Activated CD4-positive, alpha-beta T cell treated with anti-CD3 and anti-CD28 coated beads, Interleukin-10, Interleukin-2, amounts not matched to agents 100 ng/mL and 50 ng/mL, durations not matched to agents 16 hours and 8 hours (primary cell): Measurements from ENCODE around the gene KCNK3.
"Not testable (repeated sequence)": the region's sequence is repeated elsewhere in the genome, so short reads cannot be mapped to it uniquely, and the experiment has no call there.

Experiments
- DNase-seq: peaks from one replicate; pipeline ENCODE4 v3.0.0-alpha.2; 2020

Gene KCNK3

DNA sequence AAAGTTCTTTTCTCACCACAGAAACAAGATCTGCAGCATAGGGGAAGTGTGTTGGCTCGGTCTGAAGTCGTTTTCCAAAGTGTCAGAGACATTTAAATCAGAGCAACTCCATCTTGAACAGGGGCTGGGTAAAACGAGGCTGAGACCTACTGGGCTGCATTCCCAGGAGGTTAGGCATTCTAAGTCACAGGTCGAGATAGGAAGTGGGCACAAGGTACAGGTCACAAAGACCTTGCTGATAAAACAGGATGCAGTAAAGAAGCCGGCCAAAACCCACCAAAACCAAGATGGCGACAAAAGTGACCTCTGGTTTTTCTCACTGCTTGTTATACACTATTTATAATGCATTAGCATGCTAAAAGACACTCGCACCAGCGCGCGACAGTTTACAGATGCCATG lies 68.5 kb downstream of the KCNK3 start:
- not testable (repeated sequence) for DNase-seq

DNA sequence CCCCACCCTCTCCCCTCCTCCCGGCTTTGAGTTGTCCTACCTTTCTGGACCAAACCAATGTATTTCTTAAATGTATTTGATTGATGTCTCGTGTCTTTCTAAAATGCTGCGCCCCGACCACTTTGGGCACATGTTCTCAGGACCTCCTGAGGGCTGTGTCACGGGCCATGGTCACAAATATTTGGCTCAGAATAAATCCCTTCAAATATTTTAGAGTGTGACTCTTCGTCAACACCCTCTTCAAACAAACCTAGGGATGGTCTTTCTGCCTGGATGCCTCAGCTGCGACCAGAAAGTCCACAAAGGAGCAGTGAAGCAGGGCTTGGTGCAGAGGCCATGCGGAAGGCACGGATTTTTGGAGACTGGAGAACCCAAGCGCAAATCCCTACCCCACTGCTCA lies 70.5 kb downstream of the KCNK3 start:
- no peak for DNase-seq

DNA sequence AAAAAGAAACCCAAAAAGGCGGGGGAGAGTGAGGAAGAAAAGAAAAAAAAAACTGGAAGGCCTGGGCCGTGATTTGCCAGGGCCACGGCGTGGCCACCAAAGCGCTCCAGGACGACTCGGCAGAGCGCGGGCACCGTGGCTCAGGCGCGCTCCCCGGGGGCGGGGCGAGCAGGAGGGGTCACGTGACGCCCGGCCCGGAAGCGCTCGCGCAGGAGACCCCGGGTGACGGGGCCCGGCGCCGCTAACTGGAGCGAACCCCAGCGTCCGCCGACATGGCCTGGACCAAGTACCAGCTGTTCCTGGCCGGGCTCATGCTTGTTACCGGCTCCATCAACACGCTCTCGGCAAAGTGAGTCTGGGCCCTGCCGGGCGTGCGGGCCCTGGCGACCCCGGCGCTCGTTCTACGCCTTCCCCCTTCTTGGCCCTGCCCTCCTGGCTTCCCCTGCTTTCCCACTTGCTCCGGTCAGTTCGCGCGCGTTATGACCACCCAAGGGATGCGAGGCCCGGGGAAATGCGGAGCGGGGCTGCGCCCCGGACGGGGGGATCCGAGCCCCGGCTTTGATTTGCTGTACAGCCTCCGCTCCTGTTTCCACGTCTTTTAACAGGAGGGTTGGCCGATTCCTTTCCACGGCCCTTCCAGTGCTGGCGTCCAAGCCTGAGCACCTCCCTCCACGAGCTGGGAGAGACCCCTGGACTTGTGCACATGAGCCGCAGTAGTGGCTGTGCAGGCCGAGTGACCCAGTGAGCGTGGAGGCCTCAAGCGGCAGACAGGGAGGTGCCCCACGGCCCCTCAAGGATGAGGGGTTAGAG lies 71.8 kb downstream of the KCNK3 start, which contains the start of gene SLC35F6:
Gene SLC35F6, plus strand, starts transcription at position 207 of the 810 bp plus-strand sequence. Its CDS starts 66 bp downstream, at position 273.
- peak; percentile 89 for DNase-seq

DNA sequence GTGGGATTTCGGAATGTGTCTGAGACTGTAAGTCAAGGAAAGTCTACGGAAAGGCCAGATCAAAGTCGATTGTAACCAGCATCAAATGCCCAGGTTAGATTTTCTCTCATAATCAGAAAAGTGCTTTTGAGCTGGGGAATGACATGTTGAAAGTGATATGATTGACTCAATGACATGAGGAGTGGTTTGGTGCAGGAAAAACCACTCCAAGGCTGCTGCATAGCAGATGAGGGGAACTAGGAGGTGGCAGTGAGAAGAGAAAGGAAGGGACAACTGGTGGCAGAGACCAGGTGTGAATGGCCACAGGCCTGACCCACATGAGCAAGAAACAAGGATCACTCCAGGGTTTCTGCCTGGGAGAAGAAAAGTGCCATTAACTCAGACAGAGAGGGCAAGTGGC lies 72.4 kb downstream of the KCNK3 start:
- DNase-seq = no peak

DNA sequence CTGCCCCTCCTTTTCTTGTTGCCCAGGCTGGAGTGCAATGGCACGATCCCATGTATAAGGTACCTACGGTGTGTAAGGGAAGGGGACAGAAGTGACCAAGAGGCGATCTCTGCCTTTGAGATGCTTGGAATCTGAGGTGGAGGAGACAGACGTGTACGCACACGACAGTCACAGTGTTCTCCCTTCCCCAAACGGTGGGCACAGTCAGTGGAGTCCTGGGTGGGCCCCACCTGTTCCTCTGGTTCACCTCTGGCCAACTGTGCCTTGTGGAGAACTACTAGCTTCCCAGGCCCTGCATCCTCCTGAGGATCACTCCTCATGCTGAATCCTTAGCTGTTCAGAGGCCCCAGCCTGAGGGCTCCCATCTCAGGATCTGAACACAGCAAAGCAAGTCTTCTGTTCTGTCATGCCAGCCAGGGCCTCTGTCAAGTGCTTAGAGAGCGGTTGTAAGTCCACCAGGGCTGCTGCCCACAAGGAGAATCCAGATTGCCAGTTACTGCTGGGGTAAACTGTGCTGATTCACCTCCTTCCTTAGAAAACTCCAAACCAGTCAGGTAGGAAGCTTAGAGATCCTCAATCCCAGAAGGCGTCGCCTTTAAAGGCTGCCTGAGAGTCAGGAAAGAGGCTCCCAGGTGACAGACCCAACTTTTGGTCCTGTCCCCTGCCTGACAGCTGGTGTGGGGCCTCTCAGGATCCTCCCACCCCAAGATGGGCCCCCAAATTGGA lies 73.1 kb downstream of the KCNK3 start:
- no peak for DNase-seq

DNA sequence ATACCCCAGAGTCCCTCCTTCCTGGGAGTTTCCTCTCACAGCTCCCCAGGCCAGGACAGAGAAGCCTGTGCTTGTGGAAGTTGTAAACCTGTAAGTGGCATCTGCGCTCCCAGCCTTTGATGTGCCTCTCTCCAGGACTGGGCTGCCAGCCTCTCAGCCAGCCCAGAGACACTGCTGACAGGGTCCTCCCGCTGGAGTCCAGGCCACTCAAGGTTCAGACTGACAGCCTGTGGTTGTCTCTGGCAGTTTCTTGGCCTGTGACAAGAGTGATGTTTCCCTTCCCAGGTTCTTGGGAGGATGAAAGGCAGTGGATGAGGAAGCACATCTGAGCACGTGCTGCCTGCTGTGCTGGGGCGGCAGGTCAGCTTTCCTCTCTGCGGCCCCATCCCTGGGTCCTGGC lies 74.6 kb downstream of the KCNK3 start:
- no peak for DNase-seq

DNA sequence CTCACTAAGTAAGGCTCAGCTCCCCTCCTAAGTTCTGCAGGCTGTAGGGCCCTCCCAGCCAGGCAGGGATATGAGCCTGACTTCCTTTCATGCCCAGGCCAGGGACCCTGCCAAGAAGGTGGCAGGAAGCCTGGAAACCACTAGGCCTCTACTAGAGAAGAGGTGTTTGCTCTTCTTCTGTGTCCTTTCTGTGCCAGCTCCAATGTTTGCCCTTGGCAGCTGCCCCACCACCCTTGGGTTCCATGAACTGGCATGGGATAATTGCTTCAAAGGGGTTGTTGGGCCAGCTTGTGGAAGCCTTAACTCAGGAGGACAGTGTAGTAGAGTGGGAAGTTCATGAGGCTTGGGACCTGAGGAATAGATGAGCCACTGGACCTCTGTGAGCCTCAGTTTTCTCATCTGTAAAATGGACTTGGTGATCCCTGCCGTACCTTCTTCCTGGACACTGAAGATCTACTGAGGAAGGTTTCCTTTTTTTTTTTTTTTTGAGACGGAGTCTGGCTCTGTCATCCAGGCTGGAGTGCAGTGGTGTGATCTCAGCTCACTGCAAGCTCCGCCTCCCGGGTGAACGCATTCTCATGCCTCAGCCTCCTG lies 75.5 kb downstream of the KCNK3 start:
- DNase-seq = no peak

DNA sequence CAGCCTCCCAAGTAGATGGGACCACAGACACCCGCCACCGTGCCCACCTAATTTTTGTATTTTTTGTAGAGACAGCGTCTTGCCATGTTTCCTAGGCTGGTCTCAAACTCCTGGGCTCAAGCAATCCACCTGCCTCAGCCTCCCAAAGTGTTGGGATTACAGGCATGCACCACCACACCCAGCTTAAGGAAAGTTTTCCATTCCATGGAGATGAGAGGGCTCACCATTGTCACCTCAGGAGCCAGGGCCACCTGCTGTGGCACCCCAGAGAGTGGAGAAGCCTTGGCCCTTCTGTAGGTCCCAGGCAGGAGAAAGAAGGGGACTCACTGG lies 76.2 kb downstream of the KCNK3 start:
- no peak for DNase-seq

DNA sequence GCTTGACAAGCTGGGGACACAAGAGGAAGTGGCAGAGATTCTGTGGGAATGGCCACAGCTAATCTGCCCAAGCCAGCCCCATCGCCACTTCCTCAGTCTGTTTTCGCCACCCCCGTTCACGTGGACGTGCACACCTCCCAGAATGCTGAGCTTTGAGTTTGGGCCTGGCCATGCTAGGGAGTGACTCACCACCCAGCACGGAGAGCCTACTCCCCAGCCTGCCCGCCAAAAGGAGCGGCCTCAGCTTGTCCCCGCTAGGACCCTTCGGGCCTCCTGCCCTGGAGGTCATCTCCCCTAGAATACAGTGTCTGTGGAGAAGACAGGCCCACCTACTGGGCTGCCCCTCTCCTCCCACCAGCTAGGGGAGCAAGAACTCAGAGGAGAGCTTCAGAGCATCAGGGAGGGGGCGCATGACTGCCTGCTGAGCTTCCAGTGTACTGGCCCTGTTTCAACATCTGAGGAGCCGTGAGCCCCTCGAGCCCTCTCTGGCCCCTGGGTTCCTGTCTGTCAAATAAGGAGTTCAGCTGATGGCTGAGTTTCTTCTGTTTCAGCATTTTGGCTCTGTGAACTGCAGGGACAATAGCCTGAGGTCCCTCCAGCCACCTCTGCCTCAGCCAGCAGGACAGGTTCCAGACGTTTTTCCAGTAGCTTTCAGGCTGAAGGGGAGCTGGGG lies 76.7 kb downstream of the KCNK3 start:
- DNase-seq = peak; percentile 70

DNA sequence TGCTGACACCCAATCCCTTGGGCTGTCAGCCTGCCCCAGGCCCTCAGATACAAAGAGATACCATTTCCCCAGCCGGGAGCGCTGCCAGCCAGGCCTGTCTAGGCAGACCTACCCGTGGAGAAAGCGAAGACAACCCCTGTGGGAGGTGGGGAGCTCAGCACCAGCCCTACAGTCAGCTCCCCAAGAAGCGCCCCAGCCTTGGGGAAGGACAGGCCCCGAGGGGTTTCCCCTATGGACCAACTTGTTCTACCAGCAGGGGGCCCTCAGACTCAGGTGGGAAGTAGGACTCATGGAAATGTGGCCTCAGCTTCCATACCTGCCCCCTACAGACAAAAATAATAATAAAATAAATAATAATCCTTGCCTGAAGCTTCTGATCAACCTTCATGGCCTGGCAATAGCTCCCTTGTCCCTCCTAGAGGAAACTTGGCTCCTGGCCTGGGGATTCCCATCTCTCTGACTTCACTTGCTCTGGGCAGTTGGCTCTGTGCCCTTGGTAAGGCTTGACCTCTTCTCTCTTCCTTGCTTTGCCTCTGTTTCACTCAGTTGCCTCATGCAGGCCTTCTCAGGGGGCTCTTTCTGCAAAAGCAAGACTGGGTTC lies 78.6 kb downstream of the KCNK3 start:
- DNase-seq = peak; percentile 37

DNA sequence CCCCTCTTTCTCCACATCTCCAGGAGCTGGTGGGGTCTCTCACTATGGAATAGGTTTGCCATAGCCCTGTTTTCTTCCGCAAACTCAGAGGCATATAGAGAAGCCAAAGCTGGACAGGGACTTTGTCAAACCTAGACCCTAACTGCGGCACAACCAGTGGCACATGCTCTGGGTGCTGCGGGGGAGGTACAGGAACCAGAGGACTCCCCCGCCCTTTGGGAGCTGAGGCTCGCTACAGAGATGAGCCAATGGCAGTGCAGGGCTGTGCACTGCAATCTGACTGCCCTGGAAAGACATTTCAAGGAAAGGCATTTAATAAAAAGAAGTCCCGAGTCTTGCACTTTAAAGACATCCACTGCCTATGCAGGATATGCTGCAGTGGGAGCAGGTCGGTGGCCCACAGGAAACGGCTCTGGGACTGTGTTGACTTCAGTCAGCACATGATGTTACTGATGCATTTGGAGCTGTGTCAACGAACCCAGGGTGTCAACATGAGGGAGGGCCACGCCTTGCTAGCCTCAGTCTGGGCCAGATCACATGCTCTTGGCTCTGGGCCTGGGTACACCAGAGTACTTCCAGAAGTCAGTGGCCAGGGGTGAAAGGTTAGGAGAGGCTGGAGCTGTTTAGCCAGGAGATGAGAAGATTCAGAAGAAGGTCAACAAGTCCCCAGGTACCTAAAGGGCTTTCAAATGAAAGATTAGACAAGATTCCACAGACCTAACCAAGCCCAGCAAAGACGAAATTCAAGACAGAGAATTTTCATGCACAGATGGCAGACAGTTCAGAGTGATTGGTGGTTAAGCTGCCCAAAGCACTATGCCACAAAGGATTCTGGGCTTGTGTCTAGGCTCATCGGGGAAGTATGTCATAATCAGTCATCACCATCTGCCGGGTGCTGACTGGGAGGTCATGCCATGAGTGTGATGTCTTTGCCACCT lies 79.8 kb downstream of the KCNK3 start:
- DNase-seq = peak; percentile 63

DNA sequence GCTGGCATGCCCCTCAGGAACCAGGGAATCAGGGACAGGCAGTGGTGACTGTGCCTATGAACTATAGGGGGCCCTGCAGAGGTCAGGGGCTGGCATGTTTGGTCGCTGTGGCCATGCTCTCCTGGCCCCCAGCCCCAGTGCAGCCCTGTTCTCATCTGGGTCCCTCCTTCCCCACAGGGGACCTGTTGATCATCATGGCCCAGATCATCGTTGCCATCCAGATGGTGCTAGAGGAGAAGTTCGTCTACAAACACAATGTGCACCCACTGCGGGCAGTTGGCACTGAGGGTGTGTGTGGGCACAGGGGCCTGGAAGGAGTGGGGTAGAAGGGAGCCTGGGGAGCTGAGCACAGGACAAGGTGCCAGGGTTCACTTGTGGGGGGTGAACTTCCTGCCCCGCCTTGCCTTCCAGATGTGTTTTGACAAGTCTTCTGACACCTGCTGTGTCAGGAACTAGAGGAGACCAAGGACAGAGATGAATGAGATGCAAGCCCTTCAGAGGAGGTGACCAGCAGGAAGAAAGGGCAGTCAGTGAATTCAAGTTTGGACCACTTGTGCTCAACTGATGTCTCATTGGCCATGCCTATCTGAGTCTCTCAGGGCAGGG lies 83.8 kb downstream of the KCNK3 start:
- no peak for DNase-seq

DNA sequence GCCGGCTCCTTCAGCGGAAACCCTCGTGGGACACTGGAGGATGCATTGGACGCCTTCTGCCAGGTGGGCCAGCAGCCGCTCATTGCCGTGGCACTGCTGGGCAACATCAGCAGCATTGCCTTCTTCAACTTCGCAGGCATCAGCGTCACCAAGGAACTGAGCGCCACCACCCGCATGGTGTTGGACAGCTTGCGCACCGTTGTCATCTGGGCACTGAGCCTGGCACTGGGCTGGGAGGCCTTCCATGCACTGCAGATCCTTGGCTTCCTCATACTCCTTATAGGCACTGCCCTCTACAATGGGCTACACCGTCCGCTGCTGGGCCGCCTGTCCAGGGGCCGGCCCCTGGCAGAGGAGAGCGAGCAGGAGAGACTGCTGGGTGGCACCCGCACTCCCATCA lies 85.6 kb downstream of the KCNK3 start:
- no peak for DNase-seq

DNA sequence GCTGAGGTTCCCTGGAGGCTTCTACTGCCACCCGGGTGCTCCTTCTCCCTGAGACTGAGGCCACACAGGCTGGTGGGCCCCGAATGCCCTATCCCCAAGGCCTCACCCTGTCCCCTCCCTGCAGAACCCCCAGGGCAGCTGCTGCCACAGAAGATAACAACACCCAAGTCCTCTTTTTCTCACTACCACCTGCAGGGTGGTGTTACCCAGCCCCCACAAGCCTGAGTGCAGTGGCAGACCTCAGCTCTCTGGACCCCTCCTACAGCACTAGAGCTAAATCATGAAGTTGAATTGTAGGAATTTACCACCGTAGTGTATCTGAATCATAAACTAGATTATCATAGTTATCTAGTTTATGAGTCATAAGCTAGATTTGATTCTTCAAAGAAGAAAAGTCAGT lies 86.0 kb downstream of the KCNK3 start:
- no peak for DNase-seq

DNA sequence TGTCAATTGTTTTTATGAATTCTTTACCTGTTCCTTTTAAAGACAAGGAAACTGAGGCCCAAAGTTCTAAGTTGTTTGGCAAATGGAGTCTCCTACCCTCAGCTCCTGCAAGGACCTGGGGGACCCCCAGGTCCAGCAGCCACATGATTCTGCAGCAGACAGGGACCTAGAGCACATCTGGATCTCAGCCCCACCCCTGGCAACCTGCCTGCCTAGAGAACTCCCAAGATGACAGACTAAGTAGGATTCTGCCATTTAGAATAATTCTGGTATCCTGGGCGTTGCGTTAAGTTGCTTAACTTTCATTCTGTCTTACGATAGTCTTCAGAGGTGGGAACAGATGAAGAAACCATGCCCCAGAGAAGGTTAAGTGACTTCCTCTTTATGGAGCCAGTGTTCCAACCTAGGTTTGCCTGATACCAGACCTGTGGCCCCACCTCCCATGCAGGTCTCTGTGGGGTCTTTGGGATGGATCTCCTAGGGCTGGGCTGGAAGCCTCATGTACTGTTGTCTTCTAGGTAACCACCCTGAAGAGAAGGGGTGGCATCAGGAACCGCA lies 87.8 kb downstream of the KCNK3 start:
- no peak for DNase-seq
